Left forelimb (tissue), 1 donor: ENCODE measurements around the gene AHNAK2.

Experiments used
- DNase-seq: peaks from one replicate; pipeline ENCODE4 v3.0.0-alpha.2; 2018; ENCODE audit warnings: low spot score

The AHNAK2 gene

DNA sequence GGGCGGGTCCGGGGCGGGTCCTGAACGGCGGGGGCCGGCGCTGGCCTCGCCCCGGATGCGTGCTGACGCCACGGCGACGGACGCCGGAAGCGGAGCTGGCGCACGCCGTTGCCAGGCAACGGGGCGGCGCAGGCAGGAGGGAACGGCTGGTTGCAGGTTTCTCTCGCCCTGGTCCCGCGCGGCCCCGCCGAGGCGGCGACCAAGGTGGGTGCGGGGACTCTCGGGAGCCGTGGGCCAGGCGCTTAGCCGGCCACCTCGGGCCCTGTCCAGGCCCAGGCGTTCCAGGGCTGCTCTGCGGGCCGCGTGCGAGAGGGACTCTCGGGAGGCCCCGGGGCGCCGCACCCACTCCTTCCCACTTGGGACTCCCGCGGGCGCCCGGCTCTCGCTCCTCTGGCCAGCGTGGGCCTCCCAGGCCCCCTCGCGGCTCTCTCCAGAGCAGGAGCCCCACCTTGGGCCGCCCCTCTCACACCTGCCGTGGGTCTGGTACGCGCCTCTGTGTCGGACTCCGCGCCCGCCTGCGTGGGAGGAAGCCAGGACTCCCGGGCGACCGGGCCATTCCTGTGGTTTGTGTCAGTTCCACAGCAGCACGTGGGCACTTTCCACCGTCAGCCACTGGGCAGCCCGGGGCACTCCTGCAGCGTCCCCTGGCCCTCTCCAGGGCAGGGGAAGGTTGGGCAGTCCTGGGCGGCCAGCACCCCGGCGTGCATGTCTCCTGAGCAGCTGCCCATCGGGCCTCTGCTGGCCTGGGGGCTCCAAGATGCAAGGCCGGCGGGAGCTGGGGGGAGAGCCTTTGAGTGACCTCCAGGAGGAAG, 7.7 kb upstream of the AHNAK2 start, which contains the start of gene CLBA1:
CLBA1 (plus strand) TSS at position 114 of the 812 bp plus-strand sequence; CDS start at position 758, 644 bp downstream.
- peak; percentile 94 for DNase-seq

- no peak for DNase-seq
These were observed 6.1 kb upstream of the AHNAK2 start for GRCh38 chr14:104984056-104984894.

DNA sequence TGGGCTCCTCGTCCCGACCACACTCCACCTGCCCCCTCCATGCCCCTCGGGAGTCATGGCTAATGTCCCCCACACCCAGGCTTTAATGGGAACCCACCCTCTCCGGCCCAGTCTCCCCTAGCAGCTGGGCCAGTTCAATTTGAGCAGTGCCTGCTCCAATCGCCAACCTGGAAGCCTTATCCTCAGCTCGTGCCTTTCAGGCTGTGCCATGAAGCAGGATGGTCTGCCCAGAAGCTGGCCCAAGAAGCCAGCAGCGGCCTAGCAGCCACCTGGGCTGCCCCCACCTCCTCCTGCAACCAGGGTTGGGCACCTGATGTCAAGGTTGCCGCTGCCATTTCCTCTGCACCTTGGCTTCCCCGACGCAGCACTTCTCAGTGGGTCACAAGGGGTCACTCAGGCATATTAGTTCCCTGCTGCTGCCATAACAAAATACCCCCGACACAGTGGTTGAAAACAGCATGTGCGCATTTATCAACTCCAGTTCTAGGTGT, 5.1 kb upstream of the AHNAK2 start:
- no peak for DNase-seq

DNA sequence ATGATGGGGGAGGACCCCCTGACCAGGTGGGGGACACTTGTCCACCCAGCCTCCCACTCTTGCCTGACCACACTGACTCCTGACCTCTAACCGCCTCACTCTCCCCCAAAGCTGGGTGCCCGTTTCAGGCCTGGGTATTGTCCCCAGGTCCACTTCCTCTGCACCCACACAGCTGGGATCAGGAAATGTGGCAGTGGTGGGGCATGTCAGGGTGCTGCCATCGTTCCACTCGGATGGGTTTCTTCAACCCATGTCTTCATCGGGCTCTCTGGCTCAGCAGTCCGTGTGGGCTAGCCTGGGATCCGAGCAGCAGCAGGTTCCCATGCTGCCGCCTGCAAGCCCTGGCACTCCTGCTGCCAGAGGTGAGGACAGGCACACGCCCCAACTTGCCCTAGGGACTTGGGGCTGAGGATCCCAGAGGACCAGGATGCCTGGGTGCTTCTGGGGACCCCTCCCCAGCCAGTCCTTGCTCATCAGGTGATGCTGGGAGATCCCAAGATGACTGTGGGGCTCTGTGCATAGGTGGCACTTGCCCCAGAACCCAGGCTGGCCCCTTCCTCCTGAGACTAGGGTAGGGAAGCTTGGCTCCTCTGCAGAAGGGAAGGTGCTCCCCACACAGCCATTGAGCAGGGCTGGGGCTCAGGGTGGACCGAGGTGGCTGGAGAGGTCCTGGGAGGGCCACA, 4.5 kb upstream of the AHNAK2 start:
- DNase-seq: no peak

DNA sequence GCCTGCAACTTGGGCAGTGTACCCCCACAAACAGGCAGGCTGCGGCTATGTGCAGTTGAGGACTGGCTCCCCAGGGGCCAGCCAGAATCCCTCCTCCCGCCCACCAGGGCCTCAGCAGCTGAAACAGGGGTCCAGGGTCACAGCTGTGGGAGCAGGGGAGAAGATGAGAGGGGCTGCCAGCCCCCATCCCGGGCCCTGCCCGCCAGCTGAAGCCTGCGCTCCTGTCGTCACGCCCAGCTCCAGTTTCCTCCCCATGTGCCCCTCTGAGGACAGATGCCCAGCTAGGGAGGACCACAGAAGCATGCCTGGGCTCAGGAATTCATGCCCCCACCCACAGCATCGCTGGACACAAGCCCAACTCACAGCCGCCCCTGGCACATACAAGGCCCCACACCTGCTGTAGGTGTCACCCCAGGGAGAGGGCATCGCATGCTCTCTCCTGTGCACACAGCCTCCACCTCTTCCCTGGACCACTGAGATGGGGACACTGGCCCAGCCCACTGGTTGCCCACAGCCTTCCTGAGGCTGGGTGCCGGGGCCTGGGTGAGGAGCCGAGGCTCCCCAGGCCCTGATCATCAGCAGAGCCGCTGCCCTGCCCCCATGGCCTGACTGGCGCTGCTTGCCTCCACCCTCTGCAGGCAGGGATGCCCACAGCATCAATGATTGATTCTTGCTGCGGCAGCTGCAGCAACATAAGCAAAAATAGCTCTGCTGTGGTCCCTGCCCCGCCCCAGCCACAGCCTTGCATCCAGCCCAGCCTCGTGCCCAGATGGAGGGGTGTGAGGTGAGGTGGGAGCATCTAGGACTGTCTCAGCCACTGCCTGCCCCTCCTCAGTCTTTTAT, 3.7 kb upstream of the AHNAK2 start:
- DNase-seq: no peak

DNA sequence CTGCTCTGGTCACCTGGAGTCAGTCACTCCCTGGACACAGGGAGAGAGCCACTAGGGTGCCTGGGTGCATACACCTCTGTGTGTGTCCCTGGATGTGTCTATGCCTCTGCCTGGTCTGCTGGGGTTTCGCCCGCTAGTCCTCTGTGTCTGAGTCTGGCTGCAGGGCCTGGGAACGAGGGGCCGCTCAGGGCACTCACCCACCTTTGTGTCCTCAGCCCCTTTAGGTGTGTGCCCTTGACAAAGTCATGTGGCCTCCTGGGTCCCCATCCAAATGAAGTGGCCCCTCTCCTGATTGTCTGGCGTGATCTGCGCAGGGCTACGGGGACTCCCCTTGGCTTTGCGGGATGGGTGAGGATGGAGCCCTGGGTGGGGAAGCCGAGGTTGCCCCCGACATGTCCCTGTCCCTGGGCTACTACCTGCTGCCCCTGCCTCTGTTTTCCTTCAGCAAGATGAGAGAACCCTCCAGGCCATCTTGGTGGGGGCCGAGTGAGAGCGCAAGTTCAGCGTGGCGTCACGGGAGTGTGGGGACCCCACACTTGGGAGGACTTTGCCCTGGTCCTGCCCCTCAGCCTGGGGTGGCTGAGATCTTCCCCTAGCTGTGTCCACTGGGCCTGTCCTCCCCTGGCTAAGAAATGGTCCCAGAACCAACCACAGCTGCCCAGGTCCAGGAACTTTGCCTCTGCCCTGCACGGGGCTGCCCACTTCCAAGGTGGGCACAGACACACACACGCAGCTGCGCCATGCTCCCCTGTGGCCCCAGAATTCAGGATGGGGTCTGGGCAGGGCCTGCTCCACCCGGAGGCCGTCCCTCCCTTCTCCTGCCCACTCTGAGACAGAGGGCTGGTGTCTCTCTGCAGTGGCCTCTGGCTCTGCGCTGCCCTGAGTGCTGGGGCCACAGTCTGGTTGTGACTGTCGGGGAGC, 2.7 kb upstream of the AHNAK2 start:
- peak; percentile 47 for DNase-seq

DNA sequence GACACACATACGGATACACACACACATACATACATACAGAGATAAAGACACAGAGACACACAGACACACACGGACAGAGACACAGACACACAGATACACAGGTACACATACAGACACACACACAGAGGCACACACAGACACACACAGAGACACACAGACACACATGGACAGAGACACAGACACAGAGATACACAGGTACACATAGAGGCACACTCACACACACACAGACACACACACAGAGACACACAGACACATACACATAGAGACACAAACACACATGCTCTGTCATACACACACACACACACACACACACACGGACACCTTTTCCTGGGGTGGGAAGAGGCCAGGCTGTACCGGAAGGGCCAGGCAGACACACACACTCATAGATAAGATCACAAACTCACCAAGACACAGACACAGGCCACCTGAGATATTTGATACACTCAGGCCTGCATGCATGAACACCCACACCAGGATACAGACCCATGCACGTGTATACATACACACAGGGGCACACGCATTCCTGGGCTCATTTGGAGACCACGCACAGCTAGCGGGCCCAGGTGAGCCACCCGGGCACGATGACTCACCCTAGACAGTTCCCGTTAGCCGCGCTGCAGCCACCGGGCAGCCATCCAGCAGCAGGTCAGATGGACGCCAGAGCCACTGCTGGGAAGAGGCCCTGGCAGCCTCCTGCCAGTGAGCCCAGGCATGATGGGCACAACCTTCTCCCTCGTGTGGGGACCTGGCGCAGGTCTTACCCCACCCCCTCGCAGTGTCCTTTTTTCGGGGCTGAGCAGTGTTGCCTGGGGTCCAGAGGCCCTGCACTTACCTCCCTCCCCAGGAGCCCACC, 1.8 kb upstream of the AHNAK2 start:
- peak; percentile 61 for DNase-seq

GRCh38 chr14:104978746-104979691, 845 bp upstream of the AHNAK2 start:
- no peak for DNase-seq

DNA sequence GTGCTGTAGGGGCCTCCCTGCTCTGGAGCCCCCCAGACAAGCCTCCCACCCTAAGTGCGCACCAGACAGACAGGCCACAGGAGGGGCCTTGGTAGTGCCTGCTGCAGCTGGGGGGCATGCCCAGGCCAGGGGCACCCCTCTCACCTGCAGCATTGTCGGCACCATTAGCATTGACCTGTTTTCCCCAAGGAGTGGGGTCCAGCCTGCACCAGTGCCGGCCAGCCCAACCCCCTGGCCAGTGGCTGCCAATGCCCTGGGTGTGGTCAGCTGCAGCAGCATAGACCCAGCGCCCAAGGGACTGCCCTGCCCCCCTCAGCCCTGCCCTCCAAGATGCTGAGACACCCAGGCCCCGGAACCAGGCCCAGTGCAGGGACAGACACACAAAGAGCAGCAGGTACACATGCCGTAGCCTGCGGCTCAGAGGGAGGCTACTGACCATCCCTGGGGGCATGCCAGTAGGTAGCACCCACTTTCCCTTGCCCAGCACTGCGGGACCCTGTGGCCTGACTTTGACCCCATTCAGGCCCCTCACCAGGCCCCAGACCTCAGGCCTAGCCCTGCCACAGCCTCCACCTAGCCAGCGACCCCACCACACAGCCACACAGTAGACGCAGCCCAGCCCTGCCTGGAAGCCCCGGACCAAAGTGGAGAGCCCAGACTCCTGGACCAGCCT, 1.0 kb downstream of the AHNAK2 start:
- DNase-seq: no peak

DNA sequence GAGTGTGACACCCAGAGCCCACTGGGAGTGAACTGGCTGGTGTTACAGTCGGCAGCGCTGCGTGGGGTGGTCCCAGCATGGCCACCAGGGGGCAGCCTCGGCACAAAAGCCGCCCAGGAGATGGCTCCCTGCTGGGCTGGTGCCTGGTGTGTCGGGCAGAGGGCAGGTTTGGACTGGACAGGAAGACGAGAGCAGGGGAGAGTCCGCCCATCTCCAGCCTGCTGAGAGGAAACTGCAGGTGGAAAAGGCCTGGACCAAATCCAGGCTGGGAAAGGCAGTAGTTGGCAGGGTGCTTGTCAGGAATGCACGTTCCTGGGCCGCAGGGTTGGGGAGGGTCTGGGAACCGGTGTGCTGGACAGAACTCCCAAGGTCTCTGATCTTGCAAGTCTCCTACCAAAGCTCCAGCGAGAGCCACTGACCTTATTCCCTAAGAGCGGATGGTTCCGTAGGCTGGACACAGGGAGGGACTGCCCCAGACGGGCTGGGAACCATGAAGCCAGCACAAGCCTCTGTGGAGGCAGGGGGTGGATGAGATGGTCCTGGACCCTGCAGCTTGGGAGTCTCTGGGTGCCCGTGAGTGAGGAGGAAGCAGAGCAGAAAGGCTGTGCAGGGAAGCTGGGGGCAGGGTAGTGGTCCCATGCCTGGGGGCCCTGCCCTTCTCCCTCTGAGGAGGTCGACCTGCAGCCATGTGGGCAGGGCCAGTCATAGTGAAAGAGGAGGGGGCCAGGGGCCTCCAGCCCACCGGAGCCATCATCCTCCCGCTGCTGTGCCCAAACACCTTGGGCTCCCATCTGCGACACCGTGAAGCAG, 1.8 kb downstream of the AHNAK2 start:
- no peak for DNase-seq

DNA sequence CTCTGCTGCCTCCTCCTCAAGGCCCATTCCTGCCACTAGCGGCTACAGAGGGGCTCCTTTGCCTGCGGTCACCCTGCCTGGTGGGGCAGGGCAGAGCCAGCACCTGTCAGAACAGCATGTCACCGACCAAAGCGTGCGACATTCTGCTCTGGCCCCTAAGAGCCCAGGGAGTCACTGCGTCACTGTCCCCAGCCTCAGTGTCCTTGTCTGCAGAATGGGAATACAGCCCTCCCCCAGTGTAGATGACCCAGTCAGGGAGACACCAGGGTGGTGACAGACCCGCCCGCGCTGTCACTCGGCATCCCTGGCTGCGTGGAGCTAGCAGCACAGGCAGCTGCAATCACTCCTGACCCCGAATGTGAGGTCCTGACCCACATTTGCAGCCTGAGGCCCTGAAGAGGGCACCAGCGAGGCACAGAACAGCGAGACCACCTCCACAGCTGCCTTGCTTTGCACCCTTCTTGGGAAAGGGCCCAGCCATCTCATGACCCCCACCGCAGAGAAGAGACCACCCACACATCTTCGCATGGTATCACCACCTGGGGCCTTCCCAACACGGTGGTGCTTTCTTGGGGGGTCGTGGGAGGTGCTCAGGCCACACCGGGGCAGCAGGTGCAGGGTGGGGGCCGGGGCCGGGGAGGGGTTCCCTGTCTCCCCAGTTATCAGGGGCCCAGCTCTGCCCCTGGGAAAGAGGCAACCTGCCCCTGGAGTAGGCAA, 2.5 kb downstream of the AHNAK2 start:
- DNase-seq: no peak

DNA sequence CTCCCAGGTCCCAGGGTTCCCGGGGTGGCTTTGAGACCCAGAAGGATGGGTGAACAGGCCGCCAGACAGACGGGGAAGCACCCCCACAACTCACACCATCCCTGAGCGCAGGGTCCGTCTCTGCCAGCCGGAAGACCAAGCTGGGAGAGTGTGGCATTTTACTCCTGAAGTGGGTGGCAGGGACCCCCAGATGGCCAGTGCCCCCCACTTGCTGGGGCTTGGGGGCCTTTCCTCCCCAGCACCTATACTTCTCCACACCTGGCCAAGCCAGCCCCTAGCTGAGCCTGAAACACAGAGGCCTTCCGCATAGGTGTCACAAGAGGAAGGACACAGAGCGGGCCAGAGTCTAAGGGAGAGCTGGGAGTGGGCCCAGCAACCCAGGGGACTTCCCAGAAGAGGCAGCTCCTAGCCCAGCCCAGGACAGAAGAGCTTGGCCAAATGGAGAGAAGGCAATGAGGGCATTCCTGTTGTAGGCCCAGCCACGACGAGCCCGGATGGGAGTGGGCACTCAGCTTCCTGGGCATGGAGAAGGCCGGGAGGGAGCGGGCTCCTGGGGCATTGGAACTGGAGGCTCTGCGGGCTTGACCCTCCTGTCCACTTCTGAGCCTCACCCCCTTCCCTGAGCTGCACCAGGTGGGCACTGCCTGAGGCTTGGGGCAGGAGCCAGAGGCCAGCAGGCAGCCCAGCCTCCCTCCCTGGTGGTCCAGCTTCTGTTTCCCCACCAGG, 3.3 kb downstream of the AHNAK2 start:
- no peak for DNase-seq

- DNase-seq: no peak
These were observed 4.0 kb downstream of the AHNAK2 start for GRCh38 chr14:104974146-104974541.

DNA sequence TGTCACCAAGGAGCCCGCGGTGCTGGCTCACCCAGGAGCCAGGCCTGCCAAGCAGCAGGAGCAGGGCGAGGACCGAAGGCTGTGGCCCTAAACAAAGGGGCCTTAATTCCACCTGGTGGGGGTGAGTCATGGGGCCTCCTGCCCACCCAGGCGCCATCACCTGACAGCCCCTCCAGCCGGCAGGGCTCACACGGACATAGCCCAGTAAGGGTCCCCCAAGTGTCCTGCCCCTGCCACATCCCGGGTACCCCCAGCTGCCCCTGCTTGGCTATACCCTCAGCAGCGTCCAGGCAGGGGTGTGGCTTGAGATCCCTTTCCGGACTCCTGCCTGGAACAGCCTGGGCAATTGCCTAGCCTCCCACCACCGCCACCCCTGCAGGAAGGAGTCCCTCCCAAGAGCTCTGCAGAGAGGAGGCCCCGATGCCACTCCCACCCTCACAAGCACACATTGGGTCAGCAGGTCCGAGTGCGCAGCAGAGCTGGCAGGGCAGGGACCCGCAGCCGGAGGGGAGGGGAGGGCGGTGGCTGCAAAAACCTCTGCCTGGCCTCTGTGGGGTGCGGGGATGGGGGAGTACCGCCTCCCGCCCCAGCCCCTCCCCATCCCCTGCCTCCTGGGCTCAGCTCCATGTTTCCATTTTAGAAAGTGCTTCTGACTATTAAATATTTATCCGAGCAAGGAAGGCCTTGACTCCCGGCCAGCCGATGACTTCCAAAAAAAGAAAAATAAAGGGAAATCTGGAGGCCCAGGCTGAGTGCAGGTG, 4.6 kb downstream of the AHNAK2 start:
- DNase-seq: no peak

DNA sequence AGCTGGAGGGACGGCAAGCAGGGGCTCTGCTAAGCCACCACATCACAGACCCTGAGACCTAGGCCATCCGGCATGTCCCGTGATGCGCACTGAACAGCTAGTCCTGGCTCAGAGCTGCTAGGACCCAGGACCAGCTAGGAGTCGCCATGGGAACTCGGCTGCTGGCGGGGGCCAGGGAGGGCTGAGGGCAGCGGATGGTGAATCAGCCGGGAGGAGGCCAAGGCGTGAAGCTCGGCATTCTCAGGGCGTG, 5.1 kb downstream of the AHNAK2 start:
- DNase-seq: no peak
